GM18511 (cell line): ENCODE results near the gene SLC22A17.

Source experiments
- ATAC-seq: cut with Tn5 transposase; IDR thresholded peaks from one replicate; pipeline ENCODE4 v1.9.1; 2021; ENCODE audit warnings: mild to moderate bottlenecking, moderate library complexity; ENCODE audit not compliant: unreplicated experiment

The SLC22A17 gene

GRCh38 chr14:23364164-23365035 lies 11.7 kb upstream of the SLC22A17 start:
- no peak for ATAC-seq

GRCh38 chr14:23362200-23362599 lies 9.5 kb upstream of the SLC22A17 start:
- ATAC-seq, result no peak

GRCh38 chr14:23361763-23362162 lies 9.1 kb upstream of the SLC22A17 start:
- ATAC-seq, result no peak

GRCh38 chr14:23361320-23361719 lies 8.6 kb upstream of the SLC22A17 start:
- ATAC-seq, result no peak

- no peak for ATAC-seq
Observed at GRCh38 chr14:23360496-23360895, 7.8 kb upstream of the SLC22A17 start.

- ATAC-seq, result no peak
Observed at GRCh38 chr14:23359722-23360447, 7.2 kb upstream of the SLC22A17 start.

GRCh38 chr14:23359167-23359626 lies 6.5 kb upstream of the SLC22A17 start:
- ATAC-seq, result no peak

GRCh38 chr14:23358553-23359166 lies 6.0 kb upstream of the SLC22A17 start:
- no peak for ATAC-seq

- ATAC-seq, result no peak
Observed at GRCh38 chr14:23358042-23358441, 5.4 kb upstream of the SLC22A17 start.

- ATAC-seq, result no peak
Observed at GRCh38 chr14:23357261-23357660, 4.6 kb upstream of the SLC22A17 start.

GRCh38 chr14:23356662-23357061 lies 4.0 kb upstream of the SLC22A17 start:
- no peak for ATAC-seq

GRCh38 chr14:23355871-23356435 lies 3.3 kb upstream of the SLC22A17 start:
- no peak for ATAC-seq

GRCh38 chr14:23354990-23355389 lies 2.3 kb upstream of the SLC22A17 start:
- no peak for ATAC-seq

- no peak for ATAC-seq
Observed at GRCh38 chr14:23353433-23353780, 720 bp upstream of the SLC22A17 start.

GRCh38 chr14:23351681-23352505 lies 794 bp downstream of the SLC22A17 start:
- ATAC-seq, result no peak

- no peak for ATAC-seq
Observed at GRCh38 chr14:23349156-23349845, 3.4 kb downstream of the SLC22A17 start.

GRCh38 chr14:23348297-23348655 lies 4.4 kb downstream of the SLC22A17 start:
- ATAC-seq, result no peak

GRCh38 chr14:23347406-23348296 lies 5.0 kb downstream of the SLC22A17 start:
- ATAC-seq, result no peak
